Fibroblast of villous mesenchyme (primary cell): Measurements from ENCODE around the gene SNX2. TPM values are rescaled to one million over a fixed set of nuclear protein-coding genes. Genes with fewer than 3 reads are reported as not detected.
A peak's percentile ranks its signal among the peaks of the same experiment; 100 is the strongest.

Source experiments
- DNase-seq: peaks from one replicate; pipeline ENCODE4 v3.0.0-alpha.2; 2010; ENCODE audit warnings: low read depth
- H3K4me3 ChIP-seq: 2 replicates; pipeline ENCODE4 v1.5.1; 2011; ENCODE audit warnings: low read depth, mild to moderate bottlenecking, low read length
- total RNA-seq: library from RNA; depleted of rRNA; stranded (reverse); fragments of >200 nt; gene quantifications from 2 replicates; pipeline ENCODE4 v1.2.3, GENCODE V29; 2012
- TF ChIP-seq, protein P1 (sequence below): IDR thresholded peaks from 2 replicates; pipeline ENCODE4 v1.5.1; 2012; ENCODE audit warnings: low read depth, mild to moderate bottlenecking, low read length; ENCODE audit not compliant: insufficient read depth

SNX2 gene
- total RNA-seq, 1 donor: 66.9 TPM

- DNase-seq: no peak
- H3K4me3 ChIP-seq: no peak overlapping the region
- TF ChIP-seq, protein P1, sequence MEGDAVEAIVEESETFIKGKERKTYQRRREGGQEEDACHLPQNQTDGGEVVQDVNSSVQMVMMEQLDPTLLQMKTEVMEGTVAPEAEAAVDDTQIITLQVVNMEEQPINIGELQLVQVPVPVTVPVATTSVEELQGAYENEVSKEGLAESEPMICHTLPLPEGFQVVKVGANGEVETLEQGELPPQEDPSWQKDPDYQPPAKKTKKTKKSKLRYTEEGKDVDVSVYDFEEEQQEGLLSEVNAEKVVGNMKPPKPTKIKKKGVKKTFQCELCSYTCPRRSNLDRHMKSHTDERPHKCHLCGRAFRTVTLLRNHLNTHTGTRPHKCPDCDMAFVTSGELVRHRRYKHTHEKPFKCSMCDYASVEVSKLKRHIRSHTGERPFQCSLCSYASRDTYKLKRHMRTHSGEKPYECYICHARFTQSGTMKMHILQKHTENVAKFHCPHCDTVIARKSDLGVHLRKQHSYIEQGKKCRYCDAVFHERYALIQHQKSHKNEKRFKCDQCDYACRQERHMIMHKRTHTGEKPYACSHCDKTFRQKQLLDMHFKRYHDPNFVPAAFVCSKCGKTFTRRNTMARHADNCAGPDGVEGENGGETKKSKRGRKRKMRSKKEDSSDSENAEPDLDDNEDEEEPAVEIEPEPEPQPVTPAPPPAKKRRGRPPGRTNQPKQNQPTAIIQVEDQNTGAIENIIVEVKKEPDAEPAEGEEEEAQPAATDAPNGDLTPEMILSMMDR: no peak
Observed at GRCh38 chr5:122835681-122836080, 60.8 kb downstream of the SNX2 start.

DNA sequence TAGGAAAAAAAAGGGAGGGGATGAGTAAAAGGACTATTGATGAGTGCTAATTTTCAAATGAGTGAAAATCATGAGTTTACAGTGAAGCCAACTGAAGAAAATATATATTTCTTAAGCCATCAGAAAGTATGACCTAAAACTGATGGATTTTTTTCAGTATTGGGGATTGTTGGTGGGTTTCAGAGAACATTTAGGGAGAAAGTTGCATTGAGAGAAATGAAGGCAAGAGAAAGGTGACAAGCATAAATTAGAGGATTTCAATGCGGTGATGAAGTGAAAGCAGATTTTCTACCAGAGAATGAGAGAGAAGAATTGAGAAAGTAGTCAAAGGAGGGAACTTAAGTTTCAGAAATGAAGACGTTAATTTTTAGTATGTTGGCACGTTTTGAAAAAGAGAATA is 62.1 kb downstream of the SNX2 start:
- DNase-seq: no peak
- no peak overlapping the region for H3K4me3 ChIP-seq
- TF ChIP-seq, protein P1: no peak

GRCh38 chr5:122839731-122840130 is 64.9 kb downstream of the SNX2 start:
- no peak for DNase-seq
- TF ChIP-seq, protein P1: no peak
- no peak overlapping the region for H3K4me3 ChIP-seq

GRCh38 chr5:122842016-122842580 is 67.2 kb downstream of the SNX2 start:
- no peak for DNase-seq
- no peak overlapping the region for H3K4me3 ChIP-seq
- TF ChIP-seq, protein P1: no peak

DNA sequence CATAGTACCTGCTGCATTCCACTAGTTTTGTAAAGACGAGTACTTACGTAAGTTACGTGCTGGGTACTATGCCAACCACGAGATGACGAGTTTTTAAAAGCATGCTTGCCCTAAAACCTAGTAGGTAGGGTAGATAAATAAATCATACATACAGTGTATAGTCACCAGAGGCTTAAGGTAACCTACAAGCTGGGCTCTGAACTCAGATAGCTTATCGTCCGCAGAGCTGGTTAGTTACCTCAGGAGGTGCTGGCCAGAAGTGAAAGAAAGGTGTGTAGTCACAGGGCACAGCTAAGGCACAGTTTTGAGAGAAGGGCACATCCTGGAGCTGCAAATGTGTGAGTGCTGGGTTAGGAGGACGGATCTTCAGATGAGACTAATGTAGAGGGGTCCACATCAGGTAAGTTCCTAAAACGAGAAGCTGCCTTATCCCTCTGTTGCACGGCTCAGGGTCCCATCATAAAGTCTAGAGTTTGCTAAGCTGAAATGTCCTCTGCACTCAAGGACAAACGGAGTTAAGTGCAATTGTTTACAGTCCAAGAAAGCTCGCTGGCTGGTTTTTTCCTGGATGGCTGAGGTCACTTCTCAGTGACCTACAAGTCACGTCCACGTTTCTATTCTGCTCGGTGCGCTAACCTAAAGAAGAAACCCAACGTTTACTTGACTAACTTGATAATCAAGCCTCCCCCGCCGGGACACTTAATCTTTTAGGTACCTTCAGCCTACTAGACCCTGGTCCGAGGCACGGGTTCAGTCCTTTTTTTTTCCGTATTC is 69.4 kb downstream of the SNX2 start:
- TF ChIP-seq, protein P1: no peak
- H3K4me3 ChIP-seq: peak overlapping the region; percentile 77
- DNase-seq: peak; percentile 38

- DNase-seq: no peak
- TF ChIP-seq, protein P1: no peak
- peak overlapping the region; percentile 77 for H3K4me3 ChIP-seq
Observed at GRCh38 chr5:122844910-122845228, 70.0 kb downstream of the SNX2 start.
